ENCODE measurements around the gene PDE3A. TPM values are rescaled to one million over a fixed set of nuclear protein-coding genes. Genes with fewer than 3 reads are reported as not detected.

PDE3A gene
- polyA plus RNA-seq, 3 donors = 0.10 TPM; not detected in 2

DNA sequence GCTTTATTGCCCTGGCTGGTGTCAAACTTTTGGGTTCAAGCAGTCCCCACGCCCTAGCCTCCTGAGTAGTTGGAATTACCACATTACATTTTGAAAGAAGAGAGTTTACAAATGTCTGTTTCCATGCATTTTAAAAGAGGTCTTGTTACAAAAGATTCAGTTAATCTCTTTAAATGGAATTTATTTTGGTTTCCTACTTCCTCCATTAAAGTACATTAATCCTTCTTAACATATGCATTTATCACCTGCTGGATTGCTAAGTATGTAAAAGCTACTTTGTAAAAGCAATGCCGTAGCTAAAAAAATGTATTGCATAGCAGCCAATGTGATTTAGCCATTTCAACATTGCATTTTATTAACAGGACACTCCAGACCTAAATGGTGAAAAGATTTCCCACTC, 80.4 kb downstream of the PDE3A start:
- H3K36me3 Mint-ChIP-seq = no peaks in the 10 kb centered on the region
- TF ChIP-seq, protein P1, sequence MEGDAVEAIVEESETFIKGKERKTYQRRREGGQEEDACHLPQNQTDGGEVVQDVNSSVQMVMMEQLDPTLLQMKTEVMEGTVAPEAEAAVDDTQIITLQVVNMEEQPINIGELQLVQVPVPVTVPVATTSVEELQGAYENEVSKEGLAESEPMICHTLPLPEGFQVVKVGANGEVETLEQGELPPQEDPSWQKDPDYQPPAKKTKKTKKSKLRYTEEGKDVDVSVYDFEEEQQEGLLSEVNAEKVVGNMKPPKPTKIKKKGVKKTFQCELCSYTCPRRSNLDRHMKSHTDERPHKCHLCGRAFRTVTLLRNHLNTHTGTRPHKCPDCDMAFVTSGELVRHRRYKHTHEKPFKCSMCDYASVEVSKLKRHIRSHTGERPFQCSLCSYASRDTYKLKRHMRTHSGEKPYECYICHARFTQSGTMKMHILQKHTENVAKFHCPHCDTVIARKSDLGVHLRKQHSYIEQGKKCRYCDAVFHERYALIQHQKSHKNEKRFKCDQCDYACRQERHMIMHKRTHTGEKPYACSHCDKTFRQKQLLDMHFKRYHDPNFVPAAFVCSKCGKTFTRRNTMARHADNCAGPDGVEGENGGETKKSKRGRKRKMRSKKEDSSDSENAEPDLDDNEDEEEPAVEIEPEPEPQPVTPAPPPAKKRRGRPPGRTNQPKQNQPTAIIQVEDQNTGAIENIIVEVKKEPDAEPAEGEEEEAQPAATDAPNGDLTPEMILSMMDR (IDR thresholded peaks at IDR 0.05) = no peak
- Histone ChIP-seq H3K4me2 (replicated peaks; ENCODE audit: extremely low read depth, low read length, poor library complexity, severe bottlenecking) (no peak overlapping the region), H3K27ac (ENCODE audit: low read depth in 1 of 2, low read length in 2 of 2) (no peak overlapping the region), H3K9me3 (replicated peaks in 1 of 2; ENCODE audit: control insufficient read depth in 1 of 2, insufficient read depth in 1 of 2, low read length in 2 of 2) (no peaks in the 10 kb centered on the region), H3K36me3 (replicated peaks in 1 of 2; ENCODE audit: control insufficient read depth in 1 of 2, insufficient read depth in 2 of 2, low read length in 2 of 2) (no peaks in the 10 kb centered on the region), H3K4me1 (ENCODE audit: control insufficient read depth in 1 of 2, insufficient read depth in 2 of 2, low read length in 2 of 2) (peaks cover 0 to 8% of the 10 kb centered on the region in 2 donors), H3K9ac (ENCODE audit: insufficient read depth, low read length, poor library complexity, severe bottlenecking) (no peak overlapping the region), H2AFZ (ENCODE audit: insufficient read depth, low read depth, low read length, poor library complexity, severe bottlenecking) (no peak overlapping the region), H3K27me3 (ENCODE audit: control insufficient read depth in 2 of 2, insufficient read depth in 2 of 2, low read length in 2 of 2) (no peaks in the 10 kb centered on the region), H3K79me2 (ENCODE audit: insufficient read depth, low read length) (no peaks in the 10 kb centered on the region), H3K4me3 (replicated peaks in 1 of 3; ENCODE audit: low read depth in 2 of 3, low read length in 3 of 3) (no peak overlapping the region), H4K20me1 (ENCODE audit: insufficient read depth, low read length) (no peaks in the 10 kb centered on the region)
- H3K27ac Mint-ChIP-seq = no peak overlapping the region
- no peak for DNase-seq
- no CpG with 5 or more reads among the region's 2 CpGs for WGBS (ENCODE audit: insufficient coverage)
- intact Hi-C loops (cut with micrococcal nuclease) = no loop called here
- H3K9me3 Mint-ChIP-seq = peaks cover 0 to 3% (median 0%) of the 10 kb centered on the region in 7 donors
- peaks cover 0 to 2% (median 0%) of the 10 kb centered on the region in 3 donors for H3K27me3 Mint-ChIP-seq (ENCODE audit: low read depth in 3 of 3)
- H3K4me3 Mint-ChIP-seq = no peak overlapping the region
- peaks cover 4% of the 10 kb centered on the region for H3K4me1 Mint-ChIP-seq

DNA sequence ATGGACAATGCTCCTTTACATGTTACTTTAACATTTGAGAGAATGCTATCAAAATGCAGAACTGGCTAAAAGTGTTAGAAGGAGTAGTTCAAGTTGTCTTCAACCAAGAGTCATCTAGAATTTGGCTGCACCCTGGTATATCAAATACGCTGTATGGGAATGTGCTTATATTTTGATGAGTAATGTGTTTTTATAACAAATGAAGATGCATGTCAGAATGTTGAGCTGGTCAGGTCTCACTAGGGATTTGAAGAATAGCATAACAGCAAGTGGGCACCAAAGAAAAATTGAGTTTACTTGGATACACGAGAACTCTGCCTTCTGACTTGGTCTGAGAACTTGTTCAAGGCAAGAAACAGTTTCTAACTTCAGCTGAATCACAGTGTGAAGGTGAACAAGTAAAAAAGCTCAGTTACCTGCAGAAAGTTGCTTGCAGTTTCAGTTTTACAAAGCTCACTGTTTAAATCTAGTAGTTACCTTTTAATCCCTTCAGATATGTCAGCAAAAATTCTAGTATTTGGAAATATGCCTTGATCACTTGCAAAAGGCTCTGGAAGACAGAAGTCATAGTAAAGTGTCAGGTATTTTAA, 82.3 kb downstream of the PDE3A start:
- intact Hi-C loops (cut with micrococcal nuclease) = no loop called here
- TF ChIP-seq, protein P1 (IDR thresholded peaks at IDR 0.05) = no peak
- H3K79me2 ChIP-seq (ENCODE audit: insufficient read depth, low read length) = no peaks in the 10 kb centered on the region
- Mint-ChIP-seq H3K27me3 (ENCODE audit: low read depth in 3 of 3) (peaks cover 0 to 2% (median 0%) of the 10 kb centered on the region in 3 donors), H3K4me1 (no peaks in the 10 kb centered on the region), H3K36me3 (no peaks in the 10 kb centered on the region), H3K4me3 (no peak overlapping the region), H3K27ac (no peak overlapping the region), H3K9me3 (peaks cover 0 to 6% (median 0%) of the 10 kb centered on the region in 7 donors)
- H3K27ac ChIP-seq (ENCODE audit: low read depth in 1 of 2, low read length in 2 of 2) = no peak overlapping the region
- no peaks in the 10 kb centered on the region for H3K36me3 ChIP-seq (replicated peaks in 1 of 2; ENCODE audit: control insufficient read depth in 1 of 2, insufficient read depth in 2 of 2, low read length in 2 of 2)
- no peaks in the 10 kb centered on the region for H4K20me1 ChIP-seq (ENCODE audit: insufficient read depth, low read length)
- DNase-seq = no peak
- H3K4me1 ChIP-seq (ENCODE audit: control insufficient read depth in 1 of 2, insufficient read depth in 2 of 2, low read length in 2 of 2) = no peaks in the 10 kb centered on the region
- H3K27me3 ChIP-seq (ENCODE audit: control insufficient read depth in 2 of 2, insufficient read depth in 2 of 2, low read length in 2 of 2) = no peaks in the 10 kb centered on the region
- WGBS (ENCODE audit: insufficient coverage) = 100% methylated on average over 2 of the region's 2 CpGs
- no peaks in the 10 kb centered on the region for H3K9me3 ChIP-seq (replicated peaks in 1 of 2; ENCODE audit: control insufficient read depth in 1 of 2, insufficient read depth in 1 of 2, low read length in 2 of 2)
- H2AFZ ChIP-seq (ENCODE audit: insufficient read depth, low read depth, low read length, poor library complexity, severe bottlenecking) = no peak overlapping the region
- H3K4me3 ChIP-seq (replicated peaks in 1 of 3; ENCODE audit: low read depth in 2 of 3, low read length in 3 of 3) = no peak overlapping the region
- no peak overlapping the region for H3K9ac ChIP-seq (ENCODE audit: insufficient read depth, low read length, poor library complexity, severe bottlenecking)
- H3K4me2 ChIP-seq (replicated peaks; ENCODE audit: extremely low read depth, low read length, poor library complexity, severe bottlenecking) = no peak overlapping the region

Data from CD14-positive monocyte (primary cell).